ENCODE measurements around the gene HES6.

DNA sequence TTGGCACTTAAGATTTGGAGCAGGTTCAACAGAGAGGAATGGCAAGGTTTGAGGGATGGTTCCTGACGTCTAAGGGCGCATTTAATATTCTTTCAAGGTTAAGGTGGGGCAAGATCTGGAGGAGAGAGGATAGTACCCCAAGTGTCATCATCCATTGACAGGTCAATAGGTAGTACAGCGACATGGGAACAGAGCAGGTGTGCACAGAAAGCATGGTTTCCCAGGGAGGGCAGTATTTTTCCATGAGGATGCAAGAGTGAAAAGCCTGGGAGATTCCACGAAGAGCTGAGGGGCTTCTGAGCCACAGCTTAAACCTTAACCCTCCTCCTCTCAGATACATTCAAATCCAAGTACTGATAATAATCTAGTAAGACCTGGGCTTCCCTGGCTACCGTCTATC, 9.1 kb downstream of the HES6 start:
- no peak for TF ChIP-seq EZH2 (IDR thresholded peaks at IDR 0.05; ENCODE audit: low read length)
- TF ChIP-seq, protein P1, sequence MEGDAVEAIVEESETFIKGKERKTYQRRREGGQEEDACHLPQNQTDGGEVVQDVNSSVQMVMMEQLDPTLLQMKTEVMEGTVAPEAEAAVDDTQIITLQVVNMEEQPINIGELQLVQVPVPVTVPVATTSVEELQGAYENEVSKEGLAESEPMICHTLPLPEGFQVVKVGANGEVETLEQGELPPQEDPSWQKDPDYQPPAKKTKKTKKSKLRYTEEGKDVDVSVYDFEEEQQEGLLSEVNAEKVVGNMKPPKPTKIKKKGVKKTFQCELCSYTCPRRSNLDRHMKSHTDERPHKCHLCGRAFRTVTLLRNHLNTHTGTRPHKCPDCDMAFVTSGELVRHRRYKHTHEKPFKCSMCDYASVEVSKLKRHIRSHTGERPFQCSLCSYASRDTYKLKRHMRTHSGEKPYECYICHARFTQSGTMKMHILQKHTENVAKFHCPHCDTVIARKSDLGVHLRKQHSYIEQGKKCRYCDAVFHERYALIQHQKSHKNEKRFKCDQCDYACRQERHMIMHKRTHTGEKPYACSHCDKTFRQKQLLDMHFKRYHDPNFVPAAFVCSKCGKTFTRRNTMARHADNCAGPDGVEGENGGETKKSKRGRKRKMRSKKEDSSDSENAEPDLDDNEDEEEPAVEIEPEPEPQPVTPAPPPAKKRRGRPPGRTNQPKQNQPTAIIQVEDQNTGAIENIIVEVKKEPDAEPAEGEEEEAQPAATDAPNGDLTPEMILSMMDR (optimal IDR thresholded peaks at IDR 0.05 in 1 of 3, IDR thresholded peaks at IDR 0.05 in 1 of 3, conservative IDR thresholded peaks at IDR 0.05 in 1 of 3; ENCODE audit: extremely low read depth in 1 of 3, insufficient read depth in 2 of 3, low read length in 3 of 3): no peak

All from keratinocyte (primary cell).